ENCODE measurements around the gene REC8.

The REC8 gene

GRCh38 chr14:24127673-24128072, 44.2 kb upstream of the REC8 start:
- no peak for TF ChIP-seq CTCF (IDR thresholded peaks at IDR 0.05; ENCODE audit: control insufficient read depth, insufficient read depth, low read depth, low read length, missing control alignments)
- no peak overlapping the region for H3K4me3 ChIP-seq (ENCODE audit: control insufficient read depth, low read depth, low read length)
- no peak for DNase-seq (ENCODE audit: low read depth)

GRCh38 chr14:24129410-24129998, 42.4 kb upstream of the REC8 start:
- TF ChIP-seq CTCF (IDR thresholded peaks at IDR 0.05; ENCODE audit: control insufficient read depth, insufficient read depth, low read depth, low read length, missing control alignments), result no peak
- H3K4me3 ChIP-seq (ENCODE audit: control insufficient read depth, low read depth, low read length), result no peak overlapping the region
- no peak for DNase-seq (ENCODE audit: low read depth)

GRCh38 chr14:24130380-24130716, 41.5 kb upstream of the REC8 start, which contains the start of gene FITM1:
FITM1 (plus strand) TSS chr14:24130659; CDS start chr14:24131564, 905 bp downstream.
- no peak for TF ChIP-seq CTCF (IDR thresholded peaks at IDR 0.05; ENCODE audit: control insufficient read depth, insufficient read depth, low read depth, low read length, missing control alignments)
- H3K4me3 ChIP-seq (ENCODE audit: control insufficient read depth, low read depth, low read length), result no peak within 1 kb of the TSS
- no peak for DNase-seq (ENCODE audit: low read depth)

GRCh38 chr14:24130717-24131548, 40.9 kb upstream of the REC8 start:
- TF ChIP-seq CTCF (IDR thresholded peaks at IDR 0.05; ENCODE audit: control insufficient read depth, insufficient read depth, low read depth, low read length, missing control alignments), result no peak
- H3K4me3 ChIP-seq (ENCODE audit: control insufficient read depth, low read depth, low read length), result no peak overlapping the region

GRCh38 chr14:24131549-24131966, 40.3 kb upstream of the REC8 start:
- H3K4me3 ChIP-seq (ENCODE audit: control insufficient read depth, low read depth, low read length), result no peak overlapping the region
- no peak for DNase-seq (ENCODE audit: low read depth)
- TF ChIP-seq CTCF (IDR thresholded peaks at IDR 0.05; ENCODE audit: control insufficient read depth, insufficient read depth, low read depth, low read length, missing control alignments), result no peak

More at GRCh38 chr14:24130717-24131548, 40.9 kb upstream of the REC8 start:
- DNase-seq (ENCODE audit: low read depth), result no peak

- DNase-seq (ENCODE audit: low read depth), result no peak
- no peak for TF ChIP-seq CTCF (IDR thresholded peaks at IDR 0.05; ENCODE audit: control insufficient read depth, insufficient read depth, low read depth, low read length, missing control alignments)
- no peak overlapping the region for H3K4me3 ChIP-seq (ENCODE audit: control insufficient read depth, low read depth, low read length)
Measured at GRCh38 chr14:24132061-24132685, 39.7 kb upstream of the REC8 start.

Measured in AG09309 (cell line).